Chondrocyte (in vitro differentiated cells): ENCODE measurements around the gene DENND2A. TPM values are rescaled to one million over a fixed set of nuclear protein-coding genes. Genes with fewer than 3 reads are reported as not detected.

ENCODE experiments used
- DNase-seq: peaks from one replicate; pipeline ENCODE4 v3.0.0; 2021; ENCODE audit warnings: mixed read lengths, low spot score
- H3K27ac Mint-ChIP-seq: one replicate; pipeline ENCODE4 v1.8.0; 2021; ENCODE audit warnings: mild to moderate bottlenecking, moderate library complexity, mixed read lengths; ENCODE audit not compliant: unreplicated experiment
- H3K27me3 Mint-ChIP-seq: 2 replicates; pipeline ENCODE4 v1.8.0; 2021; ENCODE audit warnings: low read depth, mixed read lengths
- H3K36me3 Mint-ChIP-seq: 2 replicates; pipeline ENCODE4 v1.8.0; 2021; ENCODE audit warnings: low read depth, mixed read lengths
- H3K4me1 Mint-ChIP-seq: 2 replicates; pipeline ENCODE4 v1.8.0; 2021; ENCODE audit warnings: low read depth, mild to moderate bottlenecking, mixed read lengths
- H3K4me3 Mint-ChIP-seq: one replicate; pipeline ENCODE4 v1.8.0; 2021; ENCODE audit warnings: mild to moderate bottlenecking, moderate library complexity, mixed read lengths; ENCODE audit not compliant: unreplicated experiment
- H3K9me3 Mint-ChIP-seq: 2 replicates; pipeline ENCODE4 v1.8.0; 2021; ENCODE audit warnings: low read depth, mixed read lengths
- long read RNA-seq: library from polyadenylated mRNA; stranded (forward); transcript quantifications from one replicate; pipeline ENCODE4 v2.0.0, GENCODE V29; 2021
- total RNA-seq: library from RNA; stranded (reverse); gene quantifications from 3 replicates; pipeline ENCODE4 v1.2.1, GENCODE V29; 2021
- TF ChIP-seq, protein P1 (sequence below): fragments of 200-600 bp; sonication (generic); IDR thresholded peaks from 2 replicates; pipeline ENCODE4 v1.5.0; 2021; ENCODE audit warnings: antibody characterized with exemption, mild to moderate bottlenecking, moderate library complexity

DENND2A gene, protein sequence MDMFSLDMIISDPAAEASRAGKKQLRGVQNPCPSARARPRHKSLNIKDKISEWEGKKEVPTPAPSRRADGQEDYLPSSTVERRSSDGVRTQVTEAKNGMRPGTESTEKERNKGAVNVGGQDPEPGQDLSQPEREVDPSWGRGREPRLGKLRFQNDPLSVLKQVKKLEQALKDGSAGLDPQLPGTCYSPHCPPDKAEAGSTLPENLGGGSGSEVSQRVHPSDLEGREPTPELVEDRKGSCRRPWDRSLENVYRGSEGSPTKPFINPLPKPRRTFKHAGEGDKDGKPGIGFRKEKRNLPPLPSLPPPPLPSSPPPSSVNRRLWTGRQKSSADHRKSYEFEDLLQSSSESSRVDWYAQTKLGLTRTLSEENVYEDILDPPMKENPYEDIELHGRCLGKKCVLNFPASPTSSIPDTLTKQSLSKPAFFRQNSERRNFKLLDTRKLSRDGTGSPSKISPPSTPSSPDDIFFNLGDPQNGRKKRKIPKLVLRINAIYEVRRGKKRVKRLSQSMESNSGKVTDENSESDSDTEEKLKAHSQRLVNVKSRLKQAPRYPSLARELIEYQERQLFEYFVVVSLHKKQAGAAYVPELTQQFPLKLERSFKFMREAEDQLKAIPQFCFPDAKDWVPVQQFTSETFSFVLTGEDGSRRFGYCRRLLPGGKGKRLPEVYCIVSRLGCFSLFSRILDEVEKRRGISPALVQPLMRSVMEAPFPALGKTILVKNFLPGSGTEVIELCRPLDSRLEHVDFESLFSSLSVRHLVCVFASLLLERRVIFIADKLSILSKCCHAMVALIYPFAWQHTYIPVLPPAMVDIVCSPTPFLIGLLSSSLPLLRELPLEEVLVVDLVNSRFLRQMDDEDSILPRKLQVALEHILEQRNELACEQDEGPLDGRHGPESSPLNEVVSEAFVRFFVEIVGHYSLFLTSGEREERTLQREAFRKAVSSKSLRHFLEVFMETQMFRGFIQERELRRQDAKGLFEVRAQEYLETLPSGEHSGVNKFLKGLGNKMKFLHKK
- 6.5 to 16.3 TPM (median 16.0 TPM) in 3 replicates for total RNA-seq
- long read RNA-seq, transcript DENND2A-209 (20 exons, 3,562 nt): major isoform, 18 of 46 reads
- long read RNA-seq, transcript DENND2A-201 (19 exons, 3,735 nt): minor isoform, 15 of 46 reads
- long read RNA-seq, partial matches to known transcripts: 0 of 46 reads
- long read RNA-seq, other reads (novel, unspliced or antisense): 13 of 46 reads

DNA sequence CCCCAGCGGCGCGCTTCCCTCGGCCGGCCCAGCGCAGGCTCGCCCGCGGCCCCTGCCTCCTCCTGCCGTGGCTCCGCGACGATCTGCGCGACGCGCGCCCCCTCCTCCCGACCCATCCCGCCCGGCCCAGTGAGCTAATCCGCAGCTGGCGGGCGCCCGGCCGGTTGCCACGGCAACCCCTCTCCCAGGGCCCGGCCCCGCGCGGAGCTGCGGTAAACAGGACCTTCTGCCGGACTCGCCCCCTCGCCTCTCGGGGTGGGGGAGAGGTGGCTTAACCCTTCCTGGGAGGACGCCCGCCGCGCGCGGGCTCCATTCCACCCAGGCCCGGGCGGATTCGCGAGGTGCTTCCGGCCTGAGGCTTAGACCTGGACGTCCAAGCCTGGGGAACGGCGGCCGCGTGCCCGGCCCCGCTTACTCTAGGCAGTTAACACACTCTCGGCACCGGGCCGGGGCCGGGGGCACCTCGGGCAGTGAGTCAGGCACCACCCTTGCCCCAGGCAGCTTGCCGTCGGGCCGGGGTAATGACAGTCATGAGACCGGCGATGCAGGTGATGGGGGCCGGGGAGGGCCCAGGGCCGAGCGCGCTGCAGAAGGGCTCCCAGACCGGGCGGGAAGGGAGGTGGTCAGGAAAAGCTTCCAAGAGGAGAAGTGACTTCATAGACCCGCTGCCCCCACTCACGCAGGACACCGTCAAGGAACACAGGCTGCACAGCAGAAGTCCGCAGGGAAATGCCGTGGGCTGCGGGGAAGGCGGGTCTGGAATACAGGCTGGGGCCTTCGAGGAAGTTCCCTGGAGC lies at the start of gene DENND2A:
TSS of gene DENND2A (minus strand) at position 87 of the 797 bp plus-strand sequence. CDS start 38,416 bp downstream, outside the sequence.
- Mint-ChIP-seq H3K9me3 (no peaks in the 10 kb centered on the region), H3K4me3 (peak within 1 kb of the TSS; percentile 97), H3K36me3 (no peaks in the 10 kb centered on the region), H3K4me1 (peaks cover 36% of the 10 kb centered on the region), H3K27me3 (no peaks in the 10 kb centered on the region), H3K27ac (peak within 1 kb of the TSS; percentile 79)
- peak; percentile 90 for DNase-seq
- TF ChIP-seq, protein P1, sequence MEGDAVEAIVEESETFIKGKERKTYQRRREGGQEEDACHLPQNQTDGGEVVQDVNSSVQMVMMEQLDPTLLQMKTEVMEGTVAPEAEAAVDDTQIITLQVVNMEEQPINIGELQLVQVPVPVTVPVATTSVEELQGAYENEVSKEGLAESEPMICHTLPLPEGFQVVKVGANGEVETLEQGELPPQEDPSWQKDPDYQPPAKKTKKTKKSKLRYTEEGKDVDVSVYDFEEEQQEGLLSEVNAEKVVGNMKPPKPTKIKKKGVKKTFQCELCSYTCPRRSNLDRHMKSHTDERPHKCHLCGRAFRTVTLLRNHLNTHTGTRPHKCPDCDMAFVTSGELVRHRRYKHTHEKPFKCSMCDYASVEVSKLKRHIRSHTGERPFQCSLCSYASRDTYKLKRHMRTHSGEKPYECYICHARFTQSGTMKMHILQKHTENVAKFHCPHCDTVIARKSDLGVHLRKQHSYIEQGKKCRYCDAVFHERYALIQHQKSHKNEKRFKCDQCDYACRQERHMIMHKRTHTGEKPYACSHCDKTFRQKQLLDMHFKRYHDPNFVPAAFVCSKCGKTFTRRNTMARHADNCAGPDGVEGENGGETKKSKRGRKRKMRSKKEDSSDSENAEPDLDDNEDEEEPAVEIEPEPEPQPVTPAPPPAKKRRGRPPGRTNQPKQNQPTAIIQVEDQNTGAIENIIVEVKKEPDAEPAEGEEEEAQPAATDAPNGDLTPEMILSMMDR: no peak

DNA sequence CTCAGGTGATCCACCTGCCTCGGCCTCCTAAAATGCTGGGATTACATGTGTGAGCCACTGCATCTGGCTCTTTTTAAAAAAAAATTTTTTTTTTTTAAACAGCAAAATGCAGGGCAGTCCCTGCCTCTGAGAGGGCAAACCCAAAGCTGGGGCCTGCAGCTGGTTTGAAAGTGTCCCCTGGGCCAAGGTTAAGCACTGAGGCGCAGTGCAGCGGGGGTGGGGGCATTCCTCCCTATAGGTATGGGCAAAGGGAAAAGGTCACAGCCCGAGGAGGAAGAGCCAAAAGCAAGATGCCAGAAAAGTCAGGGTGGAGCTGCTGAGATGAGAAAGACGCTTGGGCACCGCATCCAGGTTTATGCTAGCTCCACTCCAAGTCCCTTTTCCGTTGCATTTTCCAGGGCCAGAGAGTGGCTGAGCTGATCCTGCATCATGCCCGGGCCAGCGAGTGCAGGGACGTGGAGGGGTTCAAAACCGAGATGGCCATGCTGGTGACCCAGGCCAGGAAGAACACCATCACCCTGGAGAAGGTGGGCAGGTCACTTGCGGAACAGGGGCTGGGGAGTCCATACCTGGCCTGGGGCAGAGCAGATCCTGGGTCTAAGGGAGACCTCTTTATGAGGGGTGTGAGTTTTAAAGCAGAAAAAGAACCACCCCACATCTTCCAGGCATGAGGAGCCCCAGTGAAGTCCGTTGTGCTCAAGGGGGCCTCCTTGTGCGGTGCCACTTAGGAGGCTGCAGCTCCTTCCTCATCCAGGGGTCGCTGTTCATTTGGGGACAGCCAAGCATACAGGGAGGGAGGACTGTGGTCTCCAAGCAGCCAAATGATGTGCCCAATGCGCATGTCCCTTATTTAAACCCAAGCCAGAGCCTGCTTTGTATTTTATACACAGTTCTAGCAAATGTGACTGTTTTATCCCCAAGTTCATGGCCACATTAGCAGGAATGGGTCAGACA lies 48.9 kb upstream of the DENND2A start:
- H3K36me3 Mint-ChIP-seq: peaks cover 16% of the 10 kb centered on the region
- no peaks in the 10 kb centered on the region for H3K27me3 Mint-ChIP-seq
- DNase-seq: no peak
- TF ChIP-seq, protein P1: no peak
- no peaks in the 10 kb centered on the region for H3K9me3 Mint-ChIP-seq
- no peaks in the 10 kb centered on the region for H3K4me1 Mint-ChIP-seq
- no peak overlapping the region for H3K27ac Mint-ChIP-seq
- H3K4me3 Mint-ChIP-seq: no peak overlapping the region

DNA sequence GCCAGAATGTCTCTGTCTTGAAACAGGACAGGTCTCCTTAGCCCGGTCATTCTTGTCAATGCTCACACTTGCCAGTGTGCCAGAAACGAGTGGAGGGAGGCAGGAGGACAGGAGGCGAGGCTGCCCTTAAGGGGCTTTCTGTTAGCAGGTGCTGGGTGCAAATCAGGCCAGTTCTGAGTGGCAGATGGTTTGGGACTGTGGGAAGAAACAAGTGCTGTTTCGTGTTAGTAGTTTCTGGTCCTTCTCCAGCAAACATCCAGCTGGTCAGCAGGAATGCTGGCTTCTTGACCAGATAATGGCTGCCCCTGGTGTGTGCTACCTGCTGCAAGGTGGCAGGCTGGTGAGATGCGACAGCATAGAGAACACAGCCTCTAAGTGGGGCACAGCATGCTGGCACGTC lies 47.7 kb upstream of the DENND2A start:
- H3K9me3 Mint-ChIP-seq: no peaks in the 10 kb centered on the region
- no peaks in the 10 kb centered on the region for H3K4me1 Mint-ChIP-seq
- peaks cover 22% of the 10 kb centered on the region for H3K36me3 Mint-ChIP-seq
- H3K4me3 Mint-ChIP-seq: no peak overlapping the region
- TF ChIP-seq, protein P1: no peak
- no peak overlapping the region for H3K27ac Mint-ChIP-seq
- DNase-seq: no peak
- H3K27me3 Mint-ChIP-seq: no peaks in the 10 kb centered on the region

DNA sequence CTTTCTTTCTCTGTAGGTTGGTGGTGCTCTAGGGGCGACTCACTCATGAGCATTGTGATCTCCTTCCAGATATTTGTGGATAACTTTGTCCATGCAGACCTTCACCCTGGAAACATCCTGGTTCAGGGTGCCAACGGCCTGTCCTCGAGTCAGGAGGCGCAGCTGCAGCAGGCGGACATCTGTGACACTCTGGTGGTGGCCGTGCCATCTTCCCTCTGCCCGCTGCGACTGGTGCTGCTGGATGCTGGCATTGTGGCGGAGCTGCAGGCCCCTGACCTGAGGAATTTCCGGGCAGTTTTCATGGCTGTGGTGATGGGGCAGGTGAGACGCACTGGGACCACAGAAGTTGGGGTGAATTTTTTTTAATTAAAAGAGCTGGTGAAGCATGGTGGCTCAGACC lies 46.3 kb upstream of the DENND2A start:
- H3K4me1 Mint-ChIP-seq: no peaks in the 10 kb centered on the region
- no peak overlapping the region for H3K27ac Mint-ChIP-seq
- no peak for DNase-seq
- no peaks in the 10 kb centered on the region for H3K27me3 Mint-ChIP-seq
- no peak overlapping the region for H3K4me3 Mint-ChIP-seq
- peaks cover 18% of the 10 kb centered on the region for H3K36me3 Mint-ChIP-seq
- TF ChIP-seq, protein P1: no peak
- no peaks in the 10 kb centered on the region for H3K9me3 Mint-ChIP-seq
